ENCODE results near the gene ATL1.
"Not testable (repeated sequence)": the region's sequence is repeated elsewhere in the genome, so short reads cannot be mapped to it uniquely, and the experiment has no call there.

Gene ATL1

DNA sequence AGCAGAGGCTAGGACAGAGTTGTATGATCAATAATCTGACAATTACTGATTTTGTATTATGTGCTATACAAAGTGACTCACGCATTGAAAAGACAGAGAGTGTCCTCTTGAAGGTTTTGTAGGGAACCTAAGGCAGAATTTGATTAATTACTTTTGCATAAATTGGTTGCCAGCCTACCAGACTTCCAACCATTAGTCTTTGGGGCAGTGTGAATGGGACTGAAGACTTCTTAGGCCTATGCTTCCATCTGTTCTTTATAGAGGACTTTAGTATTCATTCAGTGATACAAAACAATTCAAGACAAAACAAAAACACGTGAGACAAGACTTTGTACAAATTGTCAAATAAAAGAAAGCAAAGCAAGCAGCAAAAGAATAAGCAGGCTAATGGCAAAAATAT is 46.5 kb downstream of the ATL1 start:
- DNase-seq: no peak

- no peak for DNase-seq
These were observed 47.2 kb downstream of the ATL1 start for GRCh38 chr14:50607181-50607580.

DNA sequence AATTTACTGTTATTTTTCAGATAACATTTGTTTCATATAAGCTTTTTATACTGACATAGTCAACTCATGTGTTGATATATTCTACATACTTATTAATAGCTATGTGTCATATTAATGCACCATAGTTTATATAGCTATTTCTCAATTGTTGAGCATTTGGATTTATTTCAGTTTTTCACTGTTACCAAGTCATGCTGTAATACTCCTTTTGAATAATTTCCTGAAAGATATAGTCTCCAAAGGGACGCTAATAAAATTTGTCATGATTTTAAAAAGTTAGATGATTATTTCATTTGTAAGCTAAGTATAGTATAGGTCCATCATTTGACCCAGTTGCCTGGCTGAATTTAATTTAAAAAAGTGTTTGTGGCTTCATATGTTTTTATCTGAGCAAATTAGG is 47.8 kb downstream of the ATL1 start:
- no peak for DNase-seq

DNA sequence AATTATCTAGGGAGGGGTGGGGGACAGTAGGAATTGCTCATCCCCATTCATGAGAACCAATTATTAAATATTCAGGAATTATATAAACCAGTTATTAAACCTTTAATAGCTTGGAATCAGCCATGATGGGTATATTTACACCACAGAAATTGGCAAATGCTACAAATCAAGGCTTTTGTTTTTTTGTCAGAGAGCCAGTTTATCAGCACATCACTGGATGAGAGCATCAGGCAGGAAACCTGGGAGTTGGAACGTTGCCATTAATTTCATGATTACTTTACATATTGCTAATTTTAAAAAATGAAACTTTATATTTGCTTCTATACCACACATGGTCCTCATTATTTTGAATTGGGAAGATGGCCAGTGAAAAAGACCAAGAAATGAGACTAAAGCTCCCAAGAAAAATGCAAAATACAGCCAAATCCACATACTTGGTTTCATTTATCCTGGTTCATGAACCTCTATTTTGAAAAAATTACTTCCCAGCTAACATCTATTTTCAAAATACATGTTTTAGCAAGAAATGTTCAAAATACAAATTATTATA is 48.4 kb downstream of the ATL1 start:
- no peak for DNase-seq

DNA sequence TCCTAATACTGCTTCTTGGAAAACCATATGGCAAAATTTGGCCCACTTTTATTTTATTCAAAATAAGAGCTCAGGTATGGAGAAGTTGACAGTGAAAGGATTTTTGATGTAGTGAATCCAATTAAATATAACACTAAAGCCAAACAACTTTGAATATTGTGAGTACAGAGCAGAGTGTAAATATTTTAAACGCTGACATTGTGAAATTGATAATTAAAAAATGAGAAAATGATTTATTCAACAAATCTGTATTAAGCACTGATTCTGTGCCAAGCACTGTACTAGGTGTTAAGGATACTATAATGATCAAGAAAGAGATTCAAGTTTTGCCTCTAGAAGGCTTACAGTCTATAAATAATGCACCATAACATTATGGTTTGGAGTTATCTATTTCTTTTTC is 50.5 kb downstream of the ATL1 start:
- no peak for DNase-seq

DNA sequence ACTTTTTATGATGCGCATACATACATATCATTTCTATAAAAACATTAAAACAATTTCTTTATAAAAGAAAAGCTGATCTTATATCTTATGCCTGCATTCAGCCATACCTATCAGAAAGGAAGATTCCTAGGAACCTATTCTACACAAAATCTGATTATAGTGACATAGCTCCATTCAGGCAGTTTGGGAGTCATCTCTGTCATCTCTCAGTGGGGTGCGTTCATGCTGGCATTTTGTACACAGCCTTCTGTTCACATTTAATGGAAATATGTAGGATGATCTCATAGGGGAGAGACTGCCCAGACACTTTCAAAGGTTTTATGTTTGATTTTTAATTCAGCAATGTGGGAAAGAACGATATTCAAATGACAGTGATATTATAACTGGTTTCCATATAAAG is 52.9 kb downstream of the ATL1 start:
- no peak for DNase-seq

GRCh38 chr14:50615056-50615455 is 55.1 kb downstream of the ATL1 start:
- DNase-seq: no peak

DNA sequence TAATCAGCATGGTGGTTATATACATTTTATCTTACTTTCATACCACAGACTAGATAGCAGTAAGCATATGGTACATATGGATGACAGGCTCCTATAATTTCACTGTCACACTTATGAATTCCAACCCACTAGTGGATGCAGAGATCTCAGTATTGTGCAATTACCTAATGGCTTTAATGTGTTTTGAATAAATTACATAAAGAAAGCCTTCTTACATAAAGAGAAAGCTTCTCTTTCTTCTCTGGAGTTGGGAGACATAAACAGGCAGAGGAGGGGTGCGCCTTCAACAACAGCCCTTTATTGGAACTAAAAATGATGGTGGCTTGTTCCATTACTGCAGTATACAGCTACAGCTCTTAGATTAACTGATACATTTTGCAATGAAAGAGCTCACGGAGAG is 55.6 kb downstream of the ATL1 start:
- no peak for DNase-seq

DNA sequence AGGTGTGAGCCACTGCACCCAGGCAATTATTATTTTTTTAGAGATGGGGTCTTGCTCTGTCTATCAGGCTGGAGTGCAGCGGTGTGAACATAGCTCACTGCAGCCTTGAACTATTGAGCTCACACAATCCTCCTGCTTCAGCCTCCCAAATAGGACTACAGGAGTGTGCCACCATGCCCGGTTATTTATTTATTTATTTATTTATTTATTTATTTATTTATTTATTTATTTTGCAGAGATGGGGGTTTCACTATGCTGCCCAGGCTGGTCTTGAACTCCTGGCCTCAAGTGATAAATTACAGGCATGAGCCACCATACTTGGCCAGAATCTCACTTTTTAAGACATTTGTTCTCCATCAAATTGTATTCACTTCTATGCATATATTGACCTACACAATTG is 56.3 kb downstream of the ATL1 start:
- no peak for DNase-seq

DNA sequence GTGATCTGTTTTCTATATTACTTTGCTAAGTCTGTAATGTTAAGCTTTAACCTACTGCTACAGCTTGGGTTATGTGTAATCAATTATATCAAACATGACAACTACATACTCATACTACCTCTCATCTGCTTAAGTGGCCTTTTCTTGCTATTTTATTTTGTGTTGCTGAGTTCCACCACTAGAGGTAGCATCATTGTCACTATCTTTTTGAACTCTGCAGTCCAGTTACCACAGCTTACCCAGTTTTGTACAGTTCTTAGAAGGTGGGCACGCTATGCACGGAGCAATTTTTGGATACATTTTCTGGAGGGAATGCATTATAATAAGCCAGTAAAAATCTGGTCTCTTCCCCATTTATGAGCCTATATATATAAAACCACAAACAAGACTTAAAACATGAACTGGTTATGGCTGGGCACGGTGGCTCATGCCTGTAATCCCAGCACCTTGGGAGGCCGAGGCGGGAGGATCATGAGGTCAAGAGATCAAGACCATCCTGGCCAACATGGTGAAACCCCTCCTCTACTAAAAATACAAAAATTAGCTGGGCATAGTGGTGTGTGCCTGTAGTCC is 59.7 kb downstream of the ATL1 start:
- DNase-seq: peak; percentile 24

DNA sequence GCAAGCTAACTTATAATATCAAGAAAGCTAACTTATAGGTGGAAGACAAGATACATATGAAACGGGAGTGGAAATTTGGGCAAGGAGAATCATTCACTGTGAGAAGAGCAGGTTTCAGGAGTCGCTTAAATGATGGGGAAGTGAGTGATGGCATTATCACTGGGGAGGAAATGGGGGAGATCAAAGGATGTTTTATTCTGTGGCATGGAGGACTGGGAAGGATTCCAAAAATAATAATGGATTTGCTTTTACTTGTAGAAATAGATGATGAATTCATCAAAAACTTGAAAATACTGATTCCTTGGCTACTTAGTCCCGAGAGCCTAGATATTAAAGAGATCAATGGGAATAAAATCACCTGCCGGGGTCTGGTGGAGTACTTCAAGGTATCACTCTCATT is 60.4 kb downstream of the ATL1 start:
- DNase-seq: no peak

GRCh38 chr14:50622978-50623377 is 63.0 kb downstream of the ATL1 start:
- no peak for DNase-seq

GRCh38 chr14:50624447-50624846 is 64.5 kb downstream of the ATL1 start:
- DNase-seq: no peak

DNA sequence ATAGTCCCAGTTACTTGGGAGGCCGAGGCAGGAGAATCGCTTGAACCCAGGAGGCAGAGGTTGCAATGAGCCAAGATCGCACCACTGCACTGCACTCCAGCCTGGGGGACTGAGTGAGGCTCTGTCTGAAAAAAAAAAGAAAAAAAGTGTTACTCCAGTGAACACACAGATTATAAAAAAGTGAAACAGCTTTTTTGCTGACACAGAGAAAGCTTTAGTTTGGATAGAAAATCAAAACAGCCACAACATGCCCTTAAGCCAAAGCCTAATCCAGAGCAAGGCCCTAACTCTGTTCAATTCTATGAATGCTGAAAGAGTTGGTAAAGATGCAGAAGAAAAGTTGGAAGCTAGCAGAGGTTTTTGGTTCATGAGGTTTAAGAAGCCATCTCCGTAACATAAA is 65.0 kb downstream of the ATL1 start:
- DNase-seq: not testable (repeated sequence)

DNA sequence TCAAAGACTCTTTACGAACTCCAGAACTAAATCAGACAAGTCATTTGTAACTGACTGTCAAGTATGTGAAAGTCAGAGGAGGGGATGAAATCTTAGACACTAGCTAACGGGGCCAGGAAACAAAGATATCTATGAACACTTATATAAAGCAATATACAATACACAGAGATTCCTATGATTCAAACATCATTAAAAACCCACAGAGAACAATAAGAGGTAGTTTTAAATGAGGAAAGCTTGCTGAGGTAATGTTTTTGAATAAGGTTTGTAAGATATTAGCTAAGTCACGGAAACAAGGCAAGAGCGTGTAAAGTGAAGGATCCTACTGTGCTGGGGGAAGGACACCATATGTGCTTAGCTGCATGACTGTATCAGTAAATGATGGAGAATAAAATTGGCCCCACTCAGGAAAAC is 71.5 kb downstream of the ATL1 start:
- no peak for DNase-seq

DNA sequence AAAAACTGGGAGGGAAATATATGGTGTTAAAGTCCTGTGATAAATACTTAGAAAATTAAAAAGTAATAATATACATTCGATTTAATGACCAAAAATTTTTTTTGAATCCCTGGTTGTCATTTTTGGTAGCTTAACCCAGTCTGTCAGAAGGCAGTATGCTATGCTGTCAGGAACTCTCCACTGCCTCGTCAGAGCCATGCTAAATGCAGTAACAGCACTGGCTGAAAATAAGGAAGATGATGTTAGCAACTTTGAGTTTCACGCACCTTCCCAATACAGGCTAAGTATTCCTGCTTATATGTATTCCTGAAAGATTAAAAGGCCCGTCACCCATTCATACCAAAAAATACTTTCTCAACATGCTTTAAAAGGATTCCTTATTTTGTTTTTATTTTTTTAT is 74.0 kb downstream of the ATL1 start:
- no peak for DNase-seq

GRCh38 chr14:50635141-50635540 is 75.2 kb downstream of the ATL1 start:
- no peak for DNase-seq

GRCh38 chr14:50647282-50647681 is 87.3 kb downstream of the ATL1 start:
- DNase-seq: no peak

DNA sequence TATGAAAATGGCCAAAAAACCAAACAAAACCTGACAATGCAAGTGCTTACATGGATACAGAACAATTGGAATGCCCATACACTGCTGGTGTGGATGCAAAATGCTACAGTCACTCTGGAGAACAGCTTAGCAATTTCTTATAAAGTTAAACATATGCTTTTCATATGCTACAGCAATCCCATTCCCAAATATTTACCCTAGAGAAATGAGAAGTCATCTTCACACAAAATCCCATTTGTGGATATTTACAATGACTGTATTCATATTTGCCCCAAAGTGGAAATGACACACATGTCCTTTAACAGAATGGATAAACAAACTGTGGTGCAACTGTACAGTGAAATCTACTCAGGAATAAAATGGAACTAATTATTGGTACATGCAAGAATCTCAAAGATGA is 87.8 kb downstream of the ATL1 start:
- no peak for DNase-seq

DNA sequence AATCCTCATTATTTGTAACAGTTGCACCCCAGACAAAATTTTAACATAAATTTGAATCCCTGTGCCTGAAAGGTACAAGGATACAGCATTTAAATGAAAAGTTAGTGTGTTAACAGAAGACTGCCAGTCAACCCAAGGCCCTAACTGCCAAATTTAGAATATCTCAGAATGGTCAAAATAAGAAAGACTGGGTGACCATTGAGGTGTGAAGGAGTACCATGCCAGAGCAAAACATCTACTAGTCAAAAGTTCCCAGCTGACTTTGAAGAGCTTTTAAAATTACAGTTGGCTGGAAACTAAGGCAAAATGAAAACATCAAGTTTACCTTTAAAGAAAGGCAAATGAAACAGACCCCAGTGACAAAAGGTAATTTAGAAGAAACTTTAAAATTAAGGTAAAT is 89.7 kb downstream of the ATL1 start:
- no peak for DNase-seq

DNA sequence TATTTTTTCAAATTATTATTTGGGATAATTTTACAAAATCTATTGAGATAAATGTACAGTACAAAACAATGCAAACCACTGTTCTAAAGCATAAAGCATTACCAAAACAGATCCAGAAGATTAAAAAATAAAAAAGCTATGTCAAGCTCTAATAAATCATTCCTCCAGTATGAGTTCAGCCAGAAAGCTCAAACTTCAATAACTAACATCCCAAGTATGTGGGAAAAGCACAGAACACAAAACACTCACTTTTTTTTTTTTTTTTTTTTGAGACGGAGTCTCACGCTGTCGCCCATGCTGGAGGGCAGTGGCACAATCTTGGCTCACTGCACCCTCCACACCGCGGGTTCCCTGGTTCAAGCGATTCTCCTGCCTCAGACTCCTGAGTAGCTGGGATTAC is 96.8 kb downstream of the ATL1 start:
- DNase-seq: no peak

GRCh38 chr14:50657753-50658152 is 97.8 kb downstream of the ATL1 start:
- DNase-seq: no peak

- no peak for DNase-seq
These were observed 98.3 kb downstream of the ATL1 start for GRCh38 chr14:50658203-50658602.

DNA sequence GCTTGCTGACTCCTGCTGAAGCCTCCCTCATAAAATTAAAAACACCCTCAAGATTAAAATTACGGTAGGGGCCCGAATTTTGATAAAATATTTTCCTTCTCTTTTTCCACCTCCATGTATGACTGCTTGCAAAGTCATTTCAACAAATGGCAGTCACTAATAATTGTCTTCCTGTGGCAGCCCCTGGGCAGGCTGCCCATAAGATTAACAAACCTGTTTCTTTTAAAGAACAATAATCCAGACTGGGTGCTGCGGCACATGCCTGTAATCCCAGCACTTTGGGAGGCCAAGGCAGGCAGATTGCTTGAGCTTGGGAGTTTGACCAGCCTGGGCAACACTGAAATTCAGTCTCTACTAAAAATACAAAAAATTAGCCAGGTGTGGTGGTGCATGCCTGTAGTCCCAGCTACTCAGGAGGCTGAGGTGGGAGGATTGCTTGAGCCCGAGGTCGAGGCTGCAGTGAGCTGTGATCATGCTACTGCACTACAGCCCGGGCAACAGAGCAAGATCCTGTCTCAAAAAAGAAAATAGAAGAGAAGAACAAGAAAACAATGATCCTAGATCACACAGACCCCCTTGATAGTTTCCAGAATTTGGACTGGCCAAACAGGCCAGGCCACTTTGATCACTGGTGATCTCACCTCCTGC is 99.5 kb downstream of the ATL1 start:
- no peak for DNase-seq

DNA sequence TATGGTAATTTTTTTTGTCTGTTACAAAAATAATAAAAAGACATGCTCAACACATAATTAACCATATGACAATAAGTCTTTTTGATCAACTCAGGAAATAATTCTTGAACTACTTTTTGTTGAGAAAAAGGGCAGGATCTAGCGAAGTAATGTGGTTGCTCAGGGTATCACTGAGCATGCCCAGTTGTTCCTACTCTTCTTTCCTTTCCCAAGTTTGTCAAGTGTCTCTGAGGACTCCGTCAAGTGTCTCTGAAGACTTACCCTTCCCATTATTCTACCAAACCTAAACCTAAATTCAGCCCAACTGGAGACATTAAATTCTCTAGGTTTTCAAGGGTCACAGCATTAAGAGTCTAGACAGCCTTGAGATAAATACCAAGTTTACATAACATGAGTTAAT is 104.6 kb downstream of the ATL1 start:
- DNase-seq: not testable (repeated sequence)

All from DMS 273 treated with DMSO at 0.1 percent for 48 hours (cell line).